Mammary epithelial cell (primary cell): ENCODE results near the gene PARD3B.

ENCODE experiments used
- CTCF ChIP-seq, 2 donors: IDR thresholded peaks in 1 of 2; conservative IDR thresholded peaks in 1 of 2; 2 replicates each; pipeline ENCODE4 v1.5.1; 2011 to 2012; ENCODE audit warnings: inconsistent platforms in 2 of 2, low read length in 2 of 2, mild to moderate bottlenecking in 2 of 2, control low read depth in 1 of 2, low read depth in 1 of 2; ENCODE audit not compliant: insufficient read depth in 1 of 2; ENCODE audit errors: extremely low read depth in 1 of 2
- EZH2 ChIP-seq: IDR thresholded peaks from 2 replicates; pipeline ENCODE4 v1.6.1; 2012; ENCODE audit warnings: low read length, inconsistent platforms, borderline replicate concordance

DNA sequence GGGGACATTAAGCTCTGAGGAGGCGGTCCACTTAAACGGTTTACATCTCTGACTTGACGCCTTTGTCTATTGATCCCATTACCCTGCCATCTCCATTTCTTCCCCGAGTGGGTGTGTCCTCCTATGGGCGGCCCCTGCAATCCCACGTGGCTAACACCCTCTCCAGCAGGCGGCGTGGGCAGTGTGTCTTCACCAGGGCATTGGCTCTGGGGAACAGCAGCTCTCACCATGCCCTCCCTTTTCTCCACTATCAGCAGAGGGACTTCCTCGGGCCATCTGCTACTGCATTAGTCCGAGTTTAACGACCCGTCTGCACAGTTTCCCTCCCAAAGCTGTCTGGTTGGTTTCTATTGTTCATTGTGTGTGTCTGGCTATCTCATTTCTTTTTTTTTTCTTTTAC, 625.1 kb downstream of the PARD3B start:
- TF ChIP-seq CTCF (conservative IDR thresholded peaks at IDR 0.05 in 1 of 2, IDR thresholded peaks at IDR 0.05 in 1 of 2; ENCODE audit: extremely low read depth in 1 of 2, insufficient read depth in 1 of 2, low read depth in 1 of 2, low read length in 2 of 2) (no peak), EZH2 (no peak)
